HepG2 (cell line): ENCODE results near the gene GNAZ. TPM values are rescaled to one million over a fixed set of nuclear protein-coding genes. Genes with fewer than 3 reads are reported as not detected.

Experiments
- E2F5 ChIP-seq: sonication (generic); formaldehyde crosslinking; conservative IDR thresholded peaks from 2 replicates; pipeline ENCODE4 v1.4.0; 2020; ENCODE audit warnings: missing genetic modification reagents
- FOXO1 ChIP-seq: sonication (generic); formaldehyde crosslinking; IDR thresholded peaks from 2 replicates; pipeline ENCODE4 v1.4.0; 2020; ENCODE audit warnings: missing genetic modification reagents
- HMGXB4 ChIP-seq, 2 experiments: sonication (generic) in 1 of 2; formaldehyde crosslinking in 1 of 2; IDR thresholded peaks; 2 replicates each; pipeline versions ENCODE4 v1.4.0 to v1.6.1; 2018 to 2020; ENCODE audit warnings: missing genetic modification reagents in 2 of 2, borderline replicate concordance in 1 of 2, low read depth in 1 of 2, mild to moderate bottlenecking in 1 of 2, missing biosample characterization in 1 of 2
- JARID2 ChIP-seq: sonication (generic); formaldehyde crosslinking; IDR thresholded peaks from 2 replicates; pipeline ENCODE4 v1.8.1; 2023; ENCODE audit warnings: missing genetic modification reagents, inconsistent platforms; ENCODE audit not compliant: insufficient replicate concordance
- SALL1 ChIP-seq: sonication (generic); formaldehyde crosslinking; IDR thresholded peaks from 2 replicates; pipeline ENCODE4 v1.8.0; 2022; ENCODE audit warnings: mild to moderate bottlenecking, missing genetic modification reagents
- TERF1 ChIP-seq: sonication (generic); formaldehyde crosslinking; IDR thresholded peaks from 2 replicates; pipeline ENCODE4 v1.8.0; 2022; ENCODE audit warnings: mild to moderate bottlenecking, missing genetic modification reagents, moderate library complexity
- UBTF ChIP-seq: sonication (generic); formaldehyde crosslinking; IDR thresholded peaks from 2 replicates; pipeline ENCODE4 v1.4.0; 2020; ENCODE audit warnings: mild to moderate bottlenecking, missing genetic modification reagents
- ZFYVE20 ChIP-seq: sonication (generic); formaldehyde crosslinking; IDR thresholded peaks from 2 replicates; pipeline ENCODE4 v1.8.0; 2023; ENCODE audit warnings: low read depth, mild to moderate bottlenecking, moderate library complexity, missing genetic modification reagents, borderline replicate concordance
- ZNF331 ChIP-seq: sonication (generic); formaldehyde crosslinking; IDR thresholded peaks from 2 replicates; pipeline ENCODE4 v1.4.0; 2020; ENCODE audit warnings: missing genetic modification reagents
- ZNF333 ChIP-seq: sonication (generic); formaldehyde crosslinking; IDR thresholded peaks from 2 replicates; pipeline ENCODE4 v1.4.0; 2020; ENCODE audit warnings: mild to moderate bottlenecking, missing genetic modification reagents, borderline replicate concordance
- ZNF407 ChIP-seq: sonication (generic); formaldehyde crosslinking; IDR thresholded peaks from one replicate; pipeline ENCODE4 v1.5.1; 2020; ENCODE audit warnings: mild to moderate bottlenecking, missing genetic modification reagents; ENCODE audit errors: not compliant biosample characterization
- ZNF713 ChIP-seq: sonication (generic); formaldehyde crosslinking; IDR thresholded peaks from 2 replicates; pipeline ENCODE4 v1.4.0; 2020; ENCODE audit warnings: mild to moderate bottlenecking, missing genetic modification reagents
- ZNF724P ChIP-seq: sonication (generic); formaldehyde crosslinking; IDR thresholded peaks from 2 replicates; pipeline ENCODE4 v1.8.0; 2022; ENCODE audit warnings: missing genetic modification reagents, borderline replicate concordance
- polyA plus RNA-seq, 8 experiments: library from polyadenylated mRNA; depleted of rRNA in 3 of 8; stranded (reverse) in 7 of 8; unstranded in 1 of 8; fragments of >200 nt; fragmentation: Illumina TruSeq in 4 of 8; extraction: Trizol in 4 of 8; gene quantifications; 2 replicates each; pipeline versions ENCODE4 v1.2.1 to v1.2.3, GENCODE V29; 2011 to 2016; ENCODE audit warnings: low read depth in 4 of 8, missing spikeins in 1 of 8, mixed read lengths in 1 of 8; ENCODE audit not compliant: insufficient read depth in 1 of 8
- total RNA-seq, 5 experiments: library from RNA; depleted of rRNA; stranded (reverse); fragments of >200 nt; fragmentation: Illumina TruSeq; extraction: Trizol; gene quantifications; 2 replicates each; pipeline ENCODE4 v1.2.3, GENCODE V29; 2016; ENCODE audit warnings: low read depth in 1 of 5

GNAZ gene
- total and polyA plus RNA-seq, 2 of the 13 experiments (the other 11 are each of a cell fraction or from before 2014, with no cell fraction given): 11.4 to 22.3 TPM

- TF ChIP-seq HMGXB4 (CRISPR knock-in tag; IDR thresholded peaks at IDR 0.05; ENCODE audit: borderline replicate concordance in 1 of 2, low read depth in 1 of 2): peak in 1 of 2 experiments; percentile 56; a peak in 2 of 4 replicates
- TF ChIP-seq ZNF333 (CRISPR knock-in tag): no peak
- TF ChIP-seq SALL1 (CRISPR knock-in tag): peak; percentile 95
- TF ChIP-seq ZNF724P: no peak; the same call in 1 of the 2 replicates
- TF ChIP-seq ZFYVE20 (CRISPR knock-in tag): no peak
- peak; percentile 53 for TF ChIP-seq ZNF407
- TF ChIP-seq TERF1 (CRISPR knock-in tag): no peak
- peak; percentile 63; the same call in 1 of the 2 replicates for TF ChIP-seq FOXO1 (CRISPR knock-in tag)
- no peak for TF ChIP-seq ZNF713 (CRISPR knock-in tag)
- TF ChIP-seq JARID2: no peak
- TF ChIP-seq ZNF331 (CRISPR knock-in tag): peak; percentile 56; the same call in 1 of the 2 replicates
- TF ChIP-seq UBTF (CRISPR knock-in tag): peak; percentile 90
- no peak for TF ChIP-seq E2F5
Observed at GRCh38 chr22:23075525-23076216, 5.4 kb downstream of the GNAZ start (continued).
